Fibroblast of lung (primary cell): ENCODE data around the gene OPN4.

Experiments
- CTCF ChIP-seq, 2 donors: IDR thresholded peaks in 1 of 2; conservative IDR thresholded peaks in 1 of 2; 1 replicate in 1 of 2; 2 replicates in 1 of 2; pipeline ENCODE4 v1.5.1; 2011 to 2012; ENCODE audit warnings: low read length in 2 of 2, control low read depth in 1 of 2, inconsistent platforms in 1 of 2, low read depth in 1 of 2, mild to moderate bottlenecking in 1 of 2
- EZH2 ChIP-seq: IDR thresholded peaks from 2 replicates; pipeline ENCODE4 v1.5.1; 2012; ENCODE audit warnings: low read length, control low read depth, mild to moderate bottlenecking; ENCODE audit errors: missing control alignments

- TF ChIP-seq CTCF (conservative IDR thresholded peaks at IDR 0.05 in 1 of 2, IDR thresholded peaks at IDR 0.05 in 1 of 2; ENCODE audit: low read depth in 1 of 2, low read length in 2 of 2): no peak
- TF ChIP-seq EZH2: no peak
These were observed 46.7 kb upstream of the OPN4 start for GRCh38 chr10:86607674-86608073.
